ENCODE data around the gene RHOD.
A peak's percentile ranks its signal among the peaks of the same experiment; 100 is the strongest.

RHOD gene

DNA sequence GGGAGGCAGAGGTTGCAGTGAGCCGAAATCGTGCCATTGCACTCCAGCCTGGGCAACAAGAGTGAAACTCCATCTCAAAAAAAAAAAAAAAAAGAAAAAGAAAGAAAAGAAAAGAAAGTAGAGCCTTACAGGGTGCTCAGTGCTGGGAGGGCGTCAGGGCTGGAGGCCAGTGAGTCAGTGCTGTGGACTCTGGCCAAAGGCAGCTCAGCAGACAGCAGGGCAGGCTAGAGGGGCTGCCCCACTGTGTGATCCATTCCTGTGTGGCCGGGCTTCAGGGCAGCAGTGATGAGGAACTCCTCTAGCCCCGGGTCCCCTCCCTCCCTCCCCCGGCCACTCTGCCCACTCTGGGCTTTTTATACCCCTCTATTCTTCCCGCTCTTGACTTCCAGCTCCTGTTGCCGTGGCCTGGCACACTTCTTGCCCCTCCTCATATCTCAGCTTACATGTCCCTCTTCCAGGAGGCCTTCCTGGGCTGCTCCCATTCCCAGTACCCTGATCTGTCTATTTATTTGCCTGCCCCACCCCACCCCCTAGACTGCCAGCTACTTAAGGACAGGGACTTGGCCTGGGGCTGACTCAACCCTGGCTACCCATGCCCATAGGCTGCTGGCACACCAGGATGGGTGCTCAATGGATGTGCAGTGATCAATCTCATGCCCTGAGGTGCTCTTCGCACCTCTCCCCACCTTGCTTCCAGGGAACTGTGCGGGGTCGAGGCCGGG lies 23.7 kb upstream of the RHOD start:
- DNase-seq (ENCODE audit: low spot score), result no peak

DNA sequence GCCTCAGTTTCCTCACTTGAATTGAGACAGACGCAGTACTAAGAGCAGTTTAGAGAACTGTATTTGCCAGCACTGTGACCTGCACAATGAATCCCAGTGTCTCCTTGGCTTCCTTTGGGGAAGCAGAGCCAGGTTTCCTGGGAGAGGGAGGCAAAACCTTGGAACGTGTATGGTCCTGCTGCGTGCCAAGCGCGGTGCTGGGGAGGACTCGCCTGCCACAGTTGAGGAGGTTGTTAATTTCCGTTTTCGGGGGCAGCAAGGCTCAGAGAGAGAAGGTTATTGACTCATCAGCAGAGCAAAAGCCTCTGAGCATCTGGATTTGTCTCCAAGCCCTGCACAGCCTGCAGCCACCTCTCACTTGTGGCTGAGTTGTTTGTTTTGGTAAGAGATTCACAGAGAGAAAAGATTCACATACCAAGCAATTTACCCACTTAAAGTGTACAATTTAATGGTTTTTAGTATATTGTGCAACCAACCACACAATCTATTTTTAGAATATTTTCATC lies 22.9 kb upstream of the RHOD start:
- no peak for DNase-seq (ENCODE audit: low spot score)

GRCh38 chr11:67034350-67034749 lies 22.3 kb upstream of the RHOD start:
- no peak for DNase-seq (ENCODE audit: low spot score)

DNA sequence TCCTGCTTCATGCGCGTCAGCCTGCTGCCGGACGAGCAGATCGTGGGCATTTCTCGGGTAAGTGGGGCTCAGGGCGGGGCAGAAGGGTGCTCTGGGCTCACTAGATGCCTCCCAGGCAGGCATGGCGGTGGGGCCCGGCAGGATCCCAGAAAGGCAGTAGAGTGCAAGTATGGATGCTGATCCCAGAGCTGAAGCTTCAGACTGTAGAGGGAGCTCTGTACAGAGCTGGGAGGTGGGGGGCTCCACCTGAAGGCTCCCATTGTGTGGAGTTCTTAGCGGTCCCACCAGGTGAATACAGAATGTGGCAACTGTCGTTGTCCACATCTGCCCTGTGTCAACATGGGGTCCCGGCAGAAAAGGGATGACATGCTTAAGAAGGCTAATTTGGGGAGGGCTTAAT lies 16.5 kb upstream of the RHOD start:
- DNase-seq (ENCODE audit: low spot score), result no peak

DNA sequence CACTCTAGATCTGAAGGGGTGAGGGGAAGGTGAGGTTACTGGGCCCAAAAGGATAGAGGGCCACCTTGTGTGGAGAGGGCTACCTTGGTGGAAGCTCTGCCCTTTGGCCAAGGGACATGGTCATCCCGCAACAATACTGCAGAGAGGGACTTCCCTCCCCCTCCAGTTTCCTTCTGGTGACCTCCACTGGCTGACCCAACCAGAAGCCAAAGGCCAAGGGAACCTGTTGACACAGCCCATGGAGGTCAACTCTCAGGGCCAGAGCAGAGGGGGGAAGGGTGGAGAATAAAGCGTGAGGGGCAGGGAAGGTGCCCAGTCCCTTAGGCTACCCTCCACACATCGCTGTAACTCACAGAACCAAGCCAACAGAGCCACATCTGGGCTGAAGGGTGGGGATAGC lies 15.0 kb upstream of the RHOD start:
- no peak for DNase-seq (ENCODE audit: low spot score)

DNA sequence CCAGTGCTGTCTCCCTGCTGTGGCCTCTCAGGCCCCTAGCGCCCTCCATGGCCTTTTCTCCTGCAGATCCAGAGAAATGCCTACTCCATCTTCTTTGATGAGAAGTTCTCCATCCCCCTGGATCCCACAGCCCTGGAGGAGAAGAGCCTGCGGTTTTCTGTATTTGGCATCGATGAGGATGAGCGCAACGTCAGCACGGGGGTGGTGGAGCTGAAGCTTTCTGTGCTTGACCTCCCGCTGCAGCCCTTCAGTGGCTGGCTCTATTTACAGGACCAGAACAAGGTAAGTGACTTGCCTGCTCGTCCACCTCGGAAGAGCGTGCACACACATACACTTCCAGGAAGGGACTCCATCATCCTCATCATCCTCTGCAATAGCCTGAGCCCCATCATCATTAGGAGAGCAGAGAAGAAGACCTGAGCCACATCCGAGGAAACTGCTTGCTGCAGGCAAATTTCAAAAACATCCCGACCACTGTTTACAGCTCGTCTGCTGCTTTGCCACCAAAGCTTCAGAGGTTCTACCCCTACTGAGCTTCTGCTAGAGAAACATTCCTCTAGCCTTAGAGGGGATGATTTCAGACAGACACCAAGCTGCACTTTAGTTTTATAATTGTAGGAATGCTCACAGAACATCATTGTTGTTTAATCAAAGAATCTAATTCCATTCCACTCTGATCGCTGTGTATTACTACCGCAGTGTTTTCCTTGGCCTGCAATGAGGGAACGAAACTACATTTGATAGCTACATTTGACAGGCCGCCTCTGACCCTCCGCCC lies 12.9 kb upstream of the RHOD start:
- DNase-seq (ENCODE audit: low spot score), result no peak

- DNase-seq (ENCODE audit: low spot score), result no peak
These were observed 12.2 kb upstream of the RHOD start for GRCh38 chr11:67044496-67044895.

DNA sequence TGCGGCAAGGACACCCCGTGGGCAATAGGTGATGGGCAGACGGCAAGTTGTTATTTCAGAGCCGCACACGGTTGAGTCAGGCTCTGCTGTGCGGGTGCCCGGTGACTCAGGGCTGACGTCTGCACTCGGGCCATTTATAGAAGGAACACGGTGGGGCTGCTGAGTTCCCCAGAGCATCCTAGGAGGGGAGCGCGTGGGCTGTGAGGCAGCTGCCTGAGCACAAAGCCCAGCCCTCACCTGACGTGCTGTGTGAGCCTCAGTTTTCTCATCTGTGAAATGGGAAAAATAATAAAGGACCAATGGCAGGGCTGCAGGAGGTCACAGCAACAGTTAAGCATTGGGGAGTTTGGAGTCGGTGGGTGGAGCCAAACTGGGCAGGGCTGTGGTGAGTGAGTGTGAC lies 11.3 kb upstream of the RHOD start:
- DNase-seq (ENCODE audit: low spot score), result no peak

DNA sequence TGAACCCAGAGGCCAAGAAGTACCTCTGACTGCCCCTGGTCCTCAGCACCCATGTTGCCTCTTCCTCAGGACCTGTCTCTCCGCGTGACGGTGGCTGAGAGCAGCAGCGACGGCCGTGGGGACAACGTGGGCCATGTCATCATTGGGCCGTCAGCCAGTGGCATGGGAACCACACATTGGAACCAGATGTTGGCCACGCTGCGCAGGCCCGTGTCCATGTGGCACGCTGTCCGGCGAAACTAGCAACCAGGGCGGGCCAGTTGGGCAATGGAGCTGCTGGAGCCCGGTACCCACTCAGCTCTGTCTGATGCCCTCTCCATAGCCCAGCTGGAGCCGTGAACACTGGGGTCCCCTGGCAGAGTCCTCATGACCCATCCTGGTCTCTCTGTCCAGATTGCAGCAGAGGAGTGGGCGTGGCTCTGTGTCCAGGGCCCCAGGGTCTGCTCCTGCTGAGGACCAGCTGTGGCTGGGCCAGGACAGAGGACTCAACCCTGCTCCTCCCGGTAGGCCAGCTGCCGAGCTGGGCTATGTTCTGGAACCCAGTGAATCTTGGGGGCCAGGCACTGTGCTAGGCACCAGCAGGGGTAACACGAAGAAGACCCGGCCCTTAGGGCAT lies 8.0 kb upstream of the RHOD start:
- DNase-seq (ENCODE audit: low spot score), result no peak

GRCh38 chr11:67050139-67050538 lies 6.5 kb upstream of the RHOD start:
- no peak for DNase-seq (ENCODE audit: low spot score)

DNA sequence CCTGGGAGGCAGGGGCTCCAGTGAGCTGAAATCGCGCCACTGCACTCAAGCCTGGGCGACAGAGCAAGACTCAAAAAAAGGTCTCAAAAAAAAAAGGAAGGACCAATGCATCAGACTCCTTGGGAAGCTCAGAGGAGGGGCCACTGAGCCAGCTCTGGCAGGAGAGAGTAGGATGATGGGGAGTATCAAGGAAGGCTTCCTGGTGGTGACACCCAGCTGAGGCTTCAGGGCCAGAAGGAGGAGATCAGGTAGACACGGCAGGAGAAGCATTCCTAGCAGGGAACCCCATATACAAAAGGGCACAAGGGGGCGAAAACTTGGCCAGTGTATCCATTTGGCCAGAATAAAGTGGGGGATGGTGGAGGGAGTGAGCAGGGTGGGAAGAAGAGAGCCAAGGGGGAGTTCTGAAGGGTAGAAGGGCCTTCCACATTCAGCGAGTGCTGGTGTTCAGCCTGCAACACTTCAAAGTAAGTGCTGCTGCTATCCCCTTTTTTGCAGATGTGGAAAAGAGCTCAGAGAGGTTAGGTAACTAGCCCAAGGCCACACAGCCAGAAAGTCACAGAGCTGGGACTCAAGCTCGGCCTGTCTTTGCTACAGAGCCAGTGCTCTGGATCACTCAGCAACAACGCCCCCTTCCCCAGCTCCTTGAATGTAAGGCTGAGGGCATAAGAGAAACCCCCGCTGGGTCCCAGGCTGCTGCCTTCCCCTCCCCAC lies 5.3 kb upstream of the RHOD start:
- DNase-seq (ENCODE audit: low spot score), result no peak

DNA sequence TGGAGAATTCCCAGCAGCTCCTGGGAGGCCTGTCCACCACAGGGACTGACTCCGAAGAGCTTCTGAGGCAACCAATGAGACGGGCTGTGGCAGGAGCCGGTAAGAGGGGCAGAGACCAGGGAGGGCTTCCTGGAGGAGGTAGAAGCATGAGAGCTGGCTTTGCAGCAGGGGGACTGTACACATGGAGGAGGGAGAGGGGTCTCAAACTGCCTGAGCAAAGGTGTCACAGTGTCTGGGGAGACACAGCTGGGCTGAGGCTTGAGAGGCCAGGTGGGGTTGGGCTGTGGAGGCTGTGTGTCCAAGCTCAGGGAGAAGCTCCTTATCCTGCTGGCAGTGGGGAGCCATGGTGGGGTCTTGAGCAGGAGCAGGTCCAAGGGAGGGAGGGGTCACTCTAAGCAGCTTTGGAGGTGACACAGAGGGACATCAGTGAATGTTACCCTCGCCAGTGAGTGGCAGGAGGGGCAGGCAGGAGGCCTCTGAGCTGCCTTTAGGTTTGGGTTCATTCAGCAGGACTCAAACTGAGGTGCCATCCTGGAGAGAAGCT lies 4.6 kb upstream of the RHOD start:
- DNase-seq (ENCODE audit: low spot score), result no peak

DNA sequence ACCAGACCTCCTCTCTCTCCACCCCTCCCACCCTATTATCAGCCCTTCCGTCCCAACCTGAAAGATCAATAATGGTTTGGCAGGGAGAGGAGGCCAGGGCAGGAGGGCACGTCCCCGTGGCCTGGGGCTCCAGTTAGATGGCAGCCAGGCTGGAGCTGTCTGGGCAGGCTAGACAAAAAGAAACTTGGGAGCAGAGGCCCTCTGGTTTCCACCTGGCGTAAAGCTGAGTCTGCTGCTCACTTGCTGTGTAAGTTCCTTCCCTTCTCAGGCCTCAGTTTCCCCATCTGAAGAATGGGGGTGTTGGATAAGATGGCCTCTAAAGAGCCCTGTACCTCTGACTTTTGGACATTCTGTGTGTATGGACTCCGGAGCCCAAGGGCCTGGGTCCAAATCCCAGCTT lies 3.8 kb upstream of the RHOD start:
- no peak for DNase-seq (ENCODE audit: low spot score)

- DNase-seq (ENCODE audit: low spot score), result peak; percentile 77
These were observed 2.7 kb upstream of the RHOD start for GRCh38 chr11:67053896-67054329.

DNA sequence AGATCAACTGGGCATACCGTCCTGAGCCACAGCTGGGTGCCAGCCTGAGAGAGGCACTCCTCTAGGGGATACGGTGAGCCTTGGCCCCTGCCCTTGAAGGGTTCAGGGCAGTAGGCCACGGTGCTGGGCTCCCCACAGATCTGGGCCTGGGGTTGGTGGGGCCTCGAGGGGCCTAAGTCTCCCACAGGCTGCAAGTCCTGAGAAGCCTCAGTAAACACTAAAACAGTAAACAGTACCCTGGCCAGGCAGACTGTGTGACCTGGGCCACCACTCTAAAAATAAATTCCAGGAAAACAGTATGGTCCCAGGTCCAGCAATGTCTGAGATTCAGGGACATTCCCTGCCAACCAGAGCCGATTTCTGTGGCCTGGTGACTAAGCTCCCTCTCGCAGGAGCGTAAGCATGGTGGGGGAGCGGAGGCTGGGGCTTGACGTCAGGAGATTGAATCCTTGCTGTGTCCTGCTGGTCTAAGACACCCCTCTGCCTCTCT lies 2.3 kb upstream of the RHOD start:
- DNase-seq (ENCODE audit: low spot score), result no peak

DNA sequence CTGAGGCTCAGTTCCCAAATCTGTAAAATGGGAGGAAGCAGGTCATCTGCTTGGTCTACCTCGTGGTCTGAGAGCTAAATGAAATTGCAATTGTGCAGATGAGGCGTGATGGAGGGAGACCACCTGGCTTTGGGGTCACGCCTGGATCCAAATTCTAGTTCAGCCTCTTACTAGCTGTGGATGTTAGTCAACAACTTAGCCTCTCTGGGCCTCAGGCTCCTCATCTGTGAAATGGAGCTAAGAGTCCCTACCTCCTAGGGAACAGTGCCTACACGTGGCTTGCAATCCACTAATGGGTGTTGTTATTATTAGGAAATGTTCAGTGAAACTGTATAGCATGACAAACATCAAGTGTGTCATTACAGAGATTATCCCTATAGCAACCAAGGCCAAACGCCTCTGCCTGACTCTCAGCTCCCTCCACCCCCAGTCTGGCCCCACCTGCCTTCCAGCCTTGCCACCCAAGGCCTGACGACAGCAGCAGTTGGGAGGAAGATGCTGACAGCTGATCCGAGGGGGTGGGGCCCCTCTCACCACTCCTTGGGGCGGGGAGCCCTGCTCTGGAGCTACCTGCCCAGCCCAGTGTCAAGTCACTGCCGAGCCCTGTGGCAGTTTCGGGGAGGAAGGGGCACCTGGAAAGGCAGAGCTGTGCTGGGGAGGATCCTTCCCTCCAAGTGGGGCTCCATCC lies 1.7 kb upstream of the RHOD start:
- peak; percentile 54 for DNase-seq (ENCODE audit: low spot score)

DNA sequence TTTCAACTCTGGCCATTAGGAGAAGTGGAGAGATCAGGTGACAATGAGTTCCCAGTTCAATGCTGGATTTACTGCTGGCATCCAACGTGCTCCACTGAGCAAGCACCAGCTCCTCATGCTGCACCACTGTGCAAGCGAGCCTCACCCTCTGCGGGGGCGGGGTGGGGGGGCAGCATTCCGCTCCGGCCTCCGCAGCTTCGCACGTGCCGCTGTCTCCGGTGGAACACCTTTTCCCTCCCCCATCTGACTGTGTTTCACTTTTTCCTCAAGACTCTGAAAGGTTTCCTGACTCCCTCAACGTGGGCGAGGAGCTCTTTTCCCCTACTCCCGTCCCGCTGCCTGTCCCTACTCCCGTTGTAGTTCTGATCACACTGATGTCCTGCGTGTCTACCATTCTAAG lies 835 bp upstream of the RHOD start:
- DNase-seq (ENCODE audit: low spot score), result no peak

- DNase-seq (ENCODE audit: low spot score), result no peak
These were observed 592 bp downstream of the RHOD start for GRCh38 chr11:67057205-67057672.

DNA sequence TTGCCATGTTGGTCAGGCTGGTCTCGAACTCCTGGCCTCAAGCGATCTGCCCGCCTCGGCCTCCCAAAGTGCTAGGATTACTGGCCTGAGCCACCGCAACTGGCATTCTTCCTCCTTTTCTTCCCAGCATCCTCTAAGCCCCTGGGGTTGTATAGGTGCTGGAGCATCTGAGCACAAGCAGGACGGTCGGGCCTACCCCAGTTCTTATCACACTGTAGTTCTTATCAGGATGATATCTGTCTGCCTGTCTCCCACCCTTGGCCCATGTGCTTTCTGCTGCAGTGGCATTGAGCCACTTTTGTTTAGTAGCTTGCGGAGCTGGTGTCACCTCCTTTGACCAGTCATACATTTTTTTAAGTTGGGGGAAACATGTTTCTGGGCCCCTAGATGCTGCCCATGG lies 1.9 kb downstream of the RHOD start:
- DNase-seq (ENCODE audit: low spot score), result no peak

DNA sequence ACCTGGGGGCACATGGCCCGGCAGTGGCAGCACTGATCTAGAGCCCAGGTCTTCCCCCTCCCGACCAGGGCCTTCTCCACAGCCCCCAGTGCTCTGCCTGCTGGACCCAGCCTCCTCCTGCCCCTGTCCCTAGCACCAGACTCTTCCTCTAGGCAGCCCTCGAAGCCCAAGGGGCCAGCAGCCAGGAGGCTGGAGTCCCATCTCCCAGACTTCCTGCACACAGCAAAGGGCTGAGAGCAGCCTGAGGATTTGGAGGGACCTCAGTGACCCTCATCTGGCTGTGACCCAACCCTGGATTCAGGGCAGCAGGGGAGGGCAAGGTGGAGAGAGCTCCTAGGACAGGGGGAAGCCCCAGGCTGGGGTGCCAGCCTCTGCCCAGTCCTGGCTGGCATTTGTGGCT lies 3.0 kb downstream of the RHOD start:
- no peak for DNase-seq (ENCODE audit: low spot score)

DNA sequence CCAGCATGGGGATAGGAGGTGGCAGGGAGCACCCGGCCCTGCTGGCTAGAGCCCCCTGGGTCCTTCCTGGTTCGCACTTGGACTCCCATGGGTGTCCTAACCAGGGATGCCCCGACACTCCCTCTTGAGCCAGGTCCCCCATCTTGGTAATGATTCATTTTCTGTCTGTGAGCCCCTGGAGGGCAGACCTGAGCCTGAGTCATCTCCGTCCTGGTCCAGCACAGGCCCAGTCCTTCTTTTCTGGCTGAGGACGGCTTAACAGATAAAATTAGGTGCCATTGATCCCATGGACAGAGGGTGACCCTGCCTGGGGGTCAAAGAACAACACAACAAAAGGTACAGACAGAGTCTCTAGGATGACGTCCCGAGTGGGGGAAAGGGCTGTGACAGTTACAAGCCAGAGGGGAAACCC lies 3.5 kb downstream of the RHOD start:
- no peak for DNase-seq (ENCODE audit: low spot score)
